BLaER1 (cell line): ENCODE measurements around the gene PDIK1L.
A peak's percentile ranks its signal among the peaks of the same experiment; 100 is the strongest.

Experiments used
- H3K27ac ChIP-seq: shearing (Covaris generic); formaldehyde crosslinking; 2 replicates; pipeline ENCODE4 v1.8.1; 2022
- H3K27me3 ChIP-seq: shearing (Covaris generic); formaldehyde crosslinking; 2 replicates; pipeline ENCODE4 v1.8.1; 2022
- H3K36me3 ChIP-seq: shearing (Covaris generic); formaldehyde crosslinking; 2 replicates; pipeline ENCODE4 v1.8.1; 2022
- H3K4me1 ChIP-seq: shearing (Covaris generic); formaldehyde crosslinking; 2 replicates; pipeline ENCODE4 v1.8.1; 2022
- H3K4me2 ChIP-seq: shearing (Covaris generic); formaldehyde crosslinking; 2 replicates; pipeline ENCODE4 v1.8.1; 2022
- H3K4me3 ChIP-seq: shearing (Covaris generic); formaldehyde crosslinking; 2 replicates; pipeline ENCODE4 v1.8.1; 2022
- H3K9ac ChIP-seq: shearing (Covaris generic); formaldehyde crosslinking; 2 replicates; pipeline ENCODE4 v1.8.1; 2022
- H3K9me3 ChIP-seq: shearing (Covaris generic); formaldehyde crosslinking; 2 replicates; pipeline ENCODE4 v1.8.1; 2022
- H4K20me1 ChIP-seq: shearing (Covaris generic); formaldehyde crosslinking; 2 replicates; pipeline ENCODE4 v1.8.1; 2022
- Cebpa-rat ChIP-seq: shearing (Covaris generic); IDR thresholded peaks from 2 replicates; pipeline ENCODE4 v1.8.1; 2022

The PDIK1L gene

DNA sequence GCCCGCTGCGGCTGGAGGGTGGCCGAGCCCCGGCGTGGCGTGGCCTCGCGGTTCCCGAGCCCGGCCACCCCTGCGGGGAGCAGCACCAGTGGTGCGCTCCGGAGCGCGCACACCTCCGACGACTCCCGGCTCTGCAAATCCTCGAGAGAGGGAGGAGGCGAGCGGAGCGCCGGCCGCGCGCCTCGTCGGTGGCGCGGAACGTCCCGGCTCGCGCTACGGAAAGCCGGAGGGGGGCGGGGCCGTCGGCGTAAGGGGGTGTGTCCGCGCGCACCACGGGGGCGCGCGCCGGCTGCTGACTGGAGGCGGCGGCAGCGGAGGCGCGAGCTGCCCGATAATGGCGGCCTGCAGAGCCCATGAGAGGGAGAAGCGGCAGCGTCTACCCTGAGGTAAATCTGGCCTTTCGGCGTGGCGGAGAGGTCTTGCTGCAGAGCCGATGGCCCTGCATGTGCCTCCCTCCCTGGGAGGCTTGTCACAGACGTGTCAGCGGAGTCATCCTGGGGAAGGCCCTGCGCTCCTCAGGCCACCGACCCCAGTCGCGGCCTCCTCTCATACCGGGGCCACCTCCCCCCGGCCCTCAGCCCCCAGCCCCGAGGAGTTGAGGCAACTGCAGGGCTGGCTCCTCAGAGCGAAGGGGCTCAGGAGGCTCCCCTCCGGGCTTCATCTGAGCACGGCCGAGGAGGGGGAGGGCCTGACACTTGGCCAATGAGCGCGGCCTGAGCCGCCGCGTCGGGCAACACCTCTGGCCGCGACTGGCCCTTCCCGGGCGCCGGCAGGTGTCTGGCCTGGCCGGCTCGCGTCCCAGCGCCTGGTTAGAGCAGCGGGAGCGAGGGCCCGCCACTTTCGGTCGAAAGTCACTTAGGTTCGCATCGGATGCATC is at the start of gene PDIK1L:
TSS of gene PDIK1L (plus strand) at position 295 of the 877 bp plus-strand sequence. CDS start 2,485 bp downstream, outside the sequence.
- H4K20me1 ChIP-seq, result no peaks in the 10 kb centered on the region
- no peak for TF ChIP-seq Cebpa-rat
- H3K4me2 ChIP-seq, result peak within 1 kb of the TSS; percentile 92
- peak within 1 kb of the TSS; percentile 90 for H3K4me3 ChIP-seq
- no peaks in the 10 kb centered on the region for H3K27me3 ChIP-seq
- no peaks in the 10 kb centered on the region for H3K9me3 ChIP-seq
- peaks cover 22% of the 10 kb centered on the region for H3K4me1 ChIP-seq
- peak within 1 kb of the TSS; percentile 97 for H3K27ac ChIP-seq
- H3K36me3 ChIP-seq, result peaks cover 32% of the 10 kb centered on the region
- H3K9ac ChIP-seq, result peak within 1 kb of the TSS; percentile 97

DNA sequence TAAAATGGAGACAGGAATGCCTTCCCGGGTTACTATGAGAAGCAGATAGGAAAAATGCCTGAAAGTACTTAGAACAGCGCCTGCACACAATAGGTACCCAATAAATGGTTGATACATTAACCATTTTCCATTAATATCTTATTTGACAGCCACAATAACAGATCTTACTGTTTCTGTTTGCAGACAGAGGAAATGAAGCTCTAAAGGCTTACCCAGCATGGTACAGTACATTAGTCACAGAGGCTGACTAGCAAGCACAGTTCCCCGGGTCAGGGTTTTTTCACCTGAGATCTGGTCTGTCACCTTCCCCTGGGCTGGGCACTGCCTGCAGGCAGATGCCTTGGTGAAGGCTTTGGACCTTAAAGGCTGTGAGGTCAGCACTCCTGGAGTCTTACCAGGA is 47.1 kb upstream of the PDIK1L start:
- no peak for TF ChIP-seq Cebpa-rat
- Histone ChIP-seq H3K9me3 (no peaks in the 10 kb centered on the region), H4K20me1 (no peaks in the 10 kb centered on the region), H3K4me3 (no peak overlapping the region), H3K36me3 (no peaks in the 10 kb centered on the region), H3K27me3 (no peaks in the 10 kb centered on the region), H3K9ac (no peak overlapping the region), H3K27ac (no peak overlapping the region), H3K4me2 (no peak overlapping the region), H3K4me1 (no peaks in the 10 kb centered on the region)

DNA sequence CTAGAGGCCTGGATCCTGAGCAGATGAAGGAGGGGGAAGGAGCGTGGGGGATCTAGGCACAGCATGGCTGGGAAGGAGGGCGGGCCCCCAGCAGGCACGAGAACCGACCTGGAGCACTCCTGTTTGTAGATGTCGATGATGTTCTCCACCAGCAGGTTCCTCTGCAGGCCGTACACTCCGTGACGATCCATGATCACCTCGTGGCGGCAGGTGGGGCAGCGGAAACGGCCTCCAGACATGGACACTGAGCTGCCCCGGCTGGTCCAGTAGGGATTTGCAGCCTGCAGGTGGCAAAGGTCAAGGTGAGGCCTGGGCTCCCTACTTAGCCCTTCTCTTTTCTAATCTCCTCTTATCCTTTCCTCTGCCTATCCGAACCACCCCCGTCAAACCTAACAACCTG is 45.5 kb upstream of the PDIK1L start:
- no peak overlapping the region for H3K4me2 ChIP-seq
- H3K9ac ChIP-seq, result no peak overlapping the region
- TF ChIP-seq Cebpa-rat, result no peak
- no peaks in the 10 kb centered on the region for H3K4me1 ChIP-seq
- no peaks in the 10 kb centered on the region for H4K20me1 ChIP-seq
- no peak overlapping the region for H3K4me3 ChIP-seq
- no peaks in the 10 kb centered on the region for H3K27me3 ChIP-seq
- H3K27ac ChIP-seq, result no peak overlapping the region
- no peaks in the 10 kb centered on the region for H3K9me3 ChIP-seq
- H3K36me3 ChIP-seq, result no peaks in the 10 kb centered on the region

DNA sequence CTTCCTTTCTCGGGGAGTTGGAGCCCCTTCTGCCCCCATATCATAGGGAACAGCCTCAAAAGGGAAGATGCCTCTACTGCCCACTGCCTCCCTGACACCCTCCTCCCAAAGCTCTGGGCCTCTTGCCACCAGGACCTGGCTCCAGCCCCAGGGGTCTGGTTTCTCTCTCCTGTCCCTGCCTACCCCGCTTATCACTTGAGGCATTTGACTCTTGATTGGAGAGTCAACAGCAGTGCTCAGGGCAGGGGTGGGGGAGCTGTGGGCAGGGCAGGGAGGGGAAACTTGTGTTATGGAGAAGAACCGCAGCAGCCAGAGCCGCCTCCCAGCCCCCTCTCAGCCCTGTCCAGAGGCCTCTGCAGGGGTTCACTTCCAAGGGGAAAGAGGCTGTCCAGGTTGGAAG is 44.8 kb upstream of the PDIK1L start:
- Histone ChIP-seq H3K9me3 (no peaks in the 10 kb centered on the region), H3K4me1 (no peaks in the 10 kb centered on the region), H4K20me1 (no peaks in the 10 kb centered on the region), H3K27me3 (no peaks in the 10 kb centered on the region), H3K36me3 (no peaks in the 10 kb centered on the region), H3K9ac (no peak overlapping the region), H3K4me2 (no peak overlapping the region), H3K4me3 (no peak overlapping the region), H3K27ac (no peak overlapping the region)
- no peak for TF ChIP-seq Cebpa-rat

DNA sequence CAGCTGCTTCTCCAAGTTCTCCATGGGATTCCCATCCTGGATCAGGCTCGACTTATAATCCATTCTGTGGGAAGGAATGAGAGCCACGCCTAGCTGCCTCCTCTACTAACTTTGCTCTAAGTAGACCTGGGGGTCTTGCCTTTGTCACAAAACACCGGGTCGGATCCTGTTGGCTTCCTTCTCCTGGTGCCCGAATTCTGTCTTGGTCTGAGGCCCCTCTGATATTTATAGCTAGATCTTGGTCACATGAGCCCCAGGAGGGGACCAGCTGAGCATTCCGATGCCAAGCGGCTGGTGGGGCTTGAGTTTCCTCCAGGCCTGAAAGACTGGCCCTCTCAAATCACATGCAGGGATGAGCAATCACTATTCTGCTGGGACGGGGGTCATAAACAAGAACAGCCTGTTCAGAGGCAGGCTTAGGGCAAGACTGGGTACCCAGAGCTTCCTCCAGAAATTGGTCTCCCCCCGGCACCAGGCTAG is 44.2 kb upstream of the PDIK1L start, which contains the start of gene TRIM63:
TSS of gene TRIM63 (minus strand) at position 199 of the 480 bp plus-strand sequence. CDS start at position 63, 136 bp downstream.
- H3K4me1 ChIP-seq, result no peaks in the 10 kb centered on the region
- H3K9ac ChIP-seq, result no peak within 1 kb of the TSS
- no peak within 1 kb of the TSS for H3K4me2 ChIP-seq
- TF ChIP-seq Cebpa-rat, result no peak
- no peaks in the 10 kb centered on the region for H3K27me3 ChIP-seq
- H3K4me3 ChIP-seq, result no peak within 1 kb of the TSS
- no peaks in the 10 kb centered on the region for H4K20me1 ChIP-seq
- H3K9me3 ChIP-seq, result no peaks in the 10 kb centered on the region
- H3K27ac ChIP-seq, result no peak within 1 kb of the TSS
- H3K36me3 ChIP-seq, result no peaks in the 10 kb centered on the region

DNA sequence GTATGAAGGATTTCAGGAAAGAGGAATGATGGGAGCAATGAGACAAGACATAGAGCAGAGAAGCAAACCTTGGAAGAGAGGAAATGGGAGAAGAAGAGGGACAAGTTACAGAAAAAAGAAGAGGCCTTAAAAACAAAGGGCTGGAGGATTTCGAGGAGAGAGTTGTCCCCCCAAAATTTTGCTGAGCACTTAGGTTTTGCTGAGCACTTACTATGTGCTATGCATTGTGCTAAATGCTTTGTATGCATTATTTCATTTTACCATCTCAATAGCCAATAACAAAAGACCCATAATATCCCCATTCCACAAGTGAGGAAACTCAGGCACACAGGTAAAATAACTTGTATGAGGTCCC is 41.7 kb upstream of the PDIK1L start:
- H3K27me3 ChIP-seq, result no peaks in the 10 kb centered on the region
- H3K36me3 ChIP-seq, result no peaks in the 10 kb centered on the region
- no peaks in the 10 kb centered on the region for H3K9me3 ChIP-seq
- no peak overlapping the region for H3K4me3 ChIP-seq
- H4K20me1 ChIP-seq, result no peaks in the 10 kb centered on the region
- no peaks in the 10 kb centered on the region for H3K4me1 ChIP-seq
- H3K27ac ChIP-seq, result no peak overlapping the region
- no peak overlapping the region for H3K4me2 ChIP-seq
- no peak overlapping the region for H3K9ac ChIP-seq
- no peak for TF ChIP-seq Cebpa-rat

DNA sequence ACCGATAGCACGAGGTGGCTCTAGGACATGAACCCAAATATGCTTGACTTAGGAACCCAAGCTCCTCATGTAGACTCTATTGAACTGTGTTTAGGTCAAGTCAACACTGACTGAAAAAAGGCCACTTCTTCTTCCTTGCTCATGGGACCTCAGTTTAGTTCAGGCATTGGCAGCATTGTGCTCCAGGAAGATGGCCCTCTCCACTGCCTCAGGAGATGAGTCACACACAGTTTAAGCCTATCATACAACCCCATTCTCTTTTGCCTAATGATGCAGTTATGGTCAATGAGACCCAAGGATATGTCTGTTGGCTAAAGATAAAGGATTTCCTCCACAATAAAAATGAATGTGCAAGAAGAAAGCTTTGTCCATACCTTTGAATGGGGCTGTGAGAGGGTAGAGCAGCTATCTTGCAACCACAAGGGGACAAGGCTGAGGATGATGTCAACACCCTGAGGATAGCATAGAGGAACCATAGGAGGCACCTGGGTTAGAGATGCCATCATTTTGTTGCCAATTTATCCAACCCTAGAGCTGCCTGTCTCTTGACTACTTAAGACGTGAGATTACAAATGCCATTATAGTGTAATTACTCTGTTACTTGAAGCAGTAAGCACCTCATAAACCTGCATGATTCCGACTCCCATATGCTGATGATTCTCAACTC is 41.2 kb upstream of the PDIK1L start:
- H3K4me2 ChIP-seq, result no peak overlapping the region
- H3K27ac ChIP-seq, result no peak overlapping the region
- H3K27me3 ChIP-seq, result no peaks in the 10 kb centered on the region
- no peaks in the 10 kb centered on the region for H3K36me3 ChIP-seq
- peaks cover 4% of the 10 kb centered on the region for H3K4me1 ChIP-seq
- no peak overlapping the region for H3K9ac ChIP-seq
- TF ChIP-seq Cebpa-rat, result no peak
- no peaks in the 10 kb centered on the region for H3K9me3 ChIP-seq
- H3K4me3 ChIP-seq, result no peak overlapping the region
- H4K20me1 ChIP-seq, result no peaks in the 10 kb centered on the region

DNA sequence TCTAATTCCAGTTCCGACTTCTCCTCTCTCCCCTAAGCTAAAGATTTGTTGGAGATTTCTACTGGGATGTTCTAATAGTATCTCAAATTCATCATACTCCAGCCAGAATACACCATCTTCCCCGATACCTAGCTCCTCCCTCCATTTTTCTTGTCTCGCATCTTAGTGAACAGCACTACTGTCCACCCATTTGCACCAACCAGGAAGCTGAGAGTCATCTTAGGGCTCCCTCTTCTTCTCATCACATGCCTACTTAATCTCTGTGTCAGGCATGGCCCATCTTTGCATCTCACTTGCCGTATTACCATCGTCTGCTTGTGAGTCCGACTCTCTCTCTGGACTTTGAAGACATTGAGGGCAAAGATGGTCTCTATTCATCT is 40.7 kb upstream of the PDIK1L start:
- Histone ChIP-seq H3K4me3 (no peak overlapping the region), H3K36me3 (no peaks in the 10 kb centered on the region), H3K27ac (no peak overlapping the region), H3K9me3 (no peaks in the 10 kb centered on the region), H3K4me1 (peaks cover 9% of the 10 kb centered on the region), H3K27me3 (no peaks in the 10 kb centered on the region), H3K4me2 (no peak overlapping the region), H3K9ac (no peak overlapping the region), H4K20me1 (no peaks in the 10 kb centered on the region)
- no peak for TF ChIP-seq Cebpa-rat

DNA sequence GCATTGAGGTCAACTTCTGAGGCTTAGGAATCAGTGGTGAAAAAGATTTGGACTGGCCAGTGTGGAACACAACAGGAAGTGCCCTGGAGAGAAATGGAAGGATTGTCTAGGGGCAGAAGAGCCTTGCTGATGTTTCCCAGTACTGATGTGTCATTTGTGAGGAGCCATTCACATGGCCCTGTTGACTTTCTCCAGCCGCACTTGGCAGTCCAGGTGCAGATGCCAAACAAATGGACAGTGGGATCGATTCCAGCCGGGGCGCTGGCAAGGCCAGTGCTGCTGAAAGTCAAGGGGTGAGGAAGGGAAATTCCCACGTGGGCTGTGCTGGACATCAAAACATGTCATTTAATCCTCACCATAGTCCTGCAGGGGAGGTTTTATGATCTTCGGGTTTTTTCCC is 39.3 kb upstream of the PDIK1L start:
- no peaks in the 10 kb centered on the region for H4K20me1 ChIP-seq
- no peak for TF ChIP-seq Cebpa-rat
- no peak overlapping the region for H3K4me2 ChIP-seq
- no peaks in the 10 kb centered on the region for H3K9me3 ChIP-seq
- no peaks in the 10 kb centered on the region for H3K27me3 ChIP-seq
- H3K4me1 ChIP-seq, result peaks cover 11% of the 10 kb centered on the region
- no peaks in the 10 kb centered on the region for H3K36me3 ChIP-seq
- H3K27ac ChIP-seq, result no peak overlapping the region
- H3K4me3 ChIP-seq, result no peak overlapping the region
- H3K9ac ChIP-seq, result no peak overlapping the region

DNA sequence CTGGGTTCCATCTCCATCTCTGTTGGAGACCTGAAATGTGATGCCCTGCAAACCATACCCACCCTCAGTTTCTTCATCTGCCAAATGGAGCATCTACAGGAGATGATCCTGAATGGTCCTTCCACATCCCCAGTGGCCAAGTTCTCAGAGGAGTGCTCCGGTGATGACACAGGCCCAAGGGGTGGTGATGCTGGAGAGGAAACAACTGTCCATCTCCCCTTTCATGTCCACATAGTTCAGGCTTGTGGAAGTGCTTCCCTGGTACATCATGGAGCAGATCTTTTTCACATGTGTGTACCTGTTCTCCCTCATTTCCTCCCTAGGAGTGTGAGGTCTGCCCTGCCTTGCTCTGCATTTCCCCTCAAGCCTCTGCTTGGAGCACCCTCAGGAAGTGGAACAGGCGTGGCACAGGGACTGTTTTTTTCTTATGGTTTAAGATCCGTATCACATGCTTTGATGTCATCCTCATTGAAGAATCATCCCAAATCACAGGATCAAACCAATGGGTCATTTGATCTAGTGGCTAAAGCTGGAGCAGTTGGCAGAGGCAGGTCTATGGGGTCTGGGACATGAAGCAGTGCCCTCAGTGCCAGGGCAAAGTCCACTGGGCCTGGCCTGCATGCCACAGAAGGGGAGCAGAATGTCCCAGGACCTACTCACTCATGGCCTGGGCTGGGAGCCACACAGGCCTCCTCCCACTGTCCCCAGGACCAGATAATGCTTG is 36.0 kb upstream of the PDIK1L start:
- H3K4me2 ChIP-seq, result peak overlapping the region; percentile 36
- H3K9me3 ChIP-seq, result no peaks in the 10 kb centered on the region
- no peaks in the 10 kb centered on the region for H4K20me1 ChIP-seq
- H3K4me3 ChIP-seq, result no peak overlapping the region
- no peak for TF ChIP-seq Cebpa-rat
- H3K9ac ChIP-seq, result no peak overlapping the region
- no peak overlapping the region for H3K27ac ChIP-seq
- H3K36me3 ChIP-seq, result no peaks in the 10 kb centered on the region
- peaks cover 36% of the 10 kb centered on the region for H3K4me1 ChIP-seq
- no peaks in the 10 kb centered on the region for H3K27me3 ChIP-seq
